ENCODE measurements around the gene TINCR.
A peak's percentile ranks its signal among the peaks of the same experiment; 100 is the strongest.

Gene TINCR

DNA sequence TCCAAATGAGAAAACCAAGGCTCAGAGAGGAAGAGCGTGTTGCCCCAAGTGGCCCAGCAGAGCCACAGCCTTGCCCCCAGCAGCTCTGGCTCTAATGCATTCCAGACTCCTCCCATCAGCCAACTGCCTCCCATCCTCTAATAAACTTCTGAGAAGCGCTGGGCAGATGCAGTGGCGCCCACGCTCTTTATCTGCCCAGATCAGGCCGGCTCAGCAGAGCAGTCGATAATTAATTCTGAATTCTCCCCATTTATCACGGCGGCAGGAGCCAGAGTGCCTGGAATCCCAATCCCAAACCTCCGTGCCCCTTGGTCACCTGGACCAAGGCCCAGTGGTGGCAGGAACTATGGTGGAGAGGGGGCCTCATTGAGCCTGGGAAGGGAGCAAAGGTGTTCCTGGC is 13.9 kb downstream of the TINCR start:
- H3K4me2 ChIP-seq (ENCODE audit: low read length), result no peak overlapping the region
- H3K27me3 ChIP-seq (ENCODE audit: control insufficient read depth, low read length), result no peaks in the 10 kb centered on the region
- H3F3A ChIP-seq (ENCODE audit: control insufficient read depth, insufficient read depth), result no peaks in the 10 kb centered on the region
- no peaks in the 10 kb centered on the region for H4K20me1 ChIP-seq (ENCODE audit: control insufficient read depth, insufficient read depth, low read depth, low read length)
- no peak for TF ChIP-seq EZH2phosphoT487 (IDR thresholded peaks at IDR 0.05; ENCODE audit: borderline replicate concordance, low read length)
- TF ChIP-seq, protein P1, sequence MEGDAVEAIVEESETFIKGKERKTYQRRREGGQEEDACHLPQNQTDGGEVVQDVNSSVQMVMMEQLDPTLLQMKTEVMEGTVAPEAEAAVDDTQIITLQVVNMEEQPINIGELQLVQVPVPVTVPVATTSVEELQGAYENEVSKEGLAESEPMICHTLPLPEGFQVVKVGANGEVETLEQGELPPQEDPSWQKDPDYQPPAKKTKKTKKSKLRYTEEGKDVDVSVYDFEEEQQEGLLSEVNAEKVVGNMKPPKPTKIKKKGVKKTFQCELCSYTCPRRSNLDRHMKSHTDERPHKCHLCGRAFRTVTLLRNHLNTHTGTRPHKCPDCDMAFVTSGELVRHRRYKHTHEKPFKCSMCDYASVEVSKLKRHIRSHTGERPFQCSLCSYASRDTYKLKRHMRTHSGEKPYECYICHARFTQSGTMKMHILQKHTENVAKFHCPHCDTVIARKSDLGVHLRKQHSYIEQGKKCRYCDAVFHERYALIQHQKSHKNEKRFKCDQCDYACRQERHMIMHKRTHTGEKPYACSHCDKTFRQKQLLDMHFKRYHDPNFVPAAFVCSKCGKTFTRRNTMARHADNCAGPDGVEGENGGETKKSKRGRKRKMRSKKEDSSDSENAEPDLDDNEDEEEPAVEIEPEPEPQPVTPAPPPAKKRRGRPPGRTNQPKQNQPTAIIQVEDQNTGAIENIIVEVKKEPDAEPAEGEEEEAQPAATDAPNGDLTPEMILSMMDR (IDR thresholded peaks at IDR 0.05; ENCODE audit: low read depth, low read length, poor library complexity, severe bottlenecking), result no peak
- H3K36me3 ChIP-seq (ENCODE audit: control insufficient read depth, low read length), result no peaks in the 10 kb centered on the region
- H3K79me2 ChIP-seq (ENCODE audit: control insufficient read depth, low read length), result no peaks in the 10 kb centered on the region
- H3K4me3 ChIP-seq (ENCODE audit: low read length), result no peak overlapping the region
- H3K9me2 ChIP-seq (replicated peaks; ENCODE audit: control insufficient read depth, low read length), result no peaks in the 10 kb centered on the region
- no peaks in the 10 kb centered on the region for H3K9me3 ChIP-seq (ENCODE audit: control insufficient read depth, insufficient read depth, low read length)
- no peaks in the 10 kb centered on the region for H3K4me1 ChIP-seq (ENCODE audit: control insufficient read depth, low read length)
- H3K27ac ChIP-seq (ENCODE audit: low read depth, low read length), result no peak overlapping the region

DNA sequence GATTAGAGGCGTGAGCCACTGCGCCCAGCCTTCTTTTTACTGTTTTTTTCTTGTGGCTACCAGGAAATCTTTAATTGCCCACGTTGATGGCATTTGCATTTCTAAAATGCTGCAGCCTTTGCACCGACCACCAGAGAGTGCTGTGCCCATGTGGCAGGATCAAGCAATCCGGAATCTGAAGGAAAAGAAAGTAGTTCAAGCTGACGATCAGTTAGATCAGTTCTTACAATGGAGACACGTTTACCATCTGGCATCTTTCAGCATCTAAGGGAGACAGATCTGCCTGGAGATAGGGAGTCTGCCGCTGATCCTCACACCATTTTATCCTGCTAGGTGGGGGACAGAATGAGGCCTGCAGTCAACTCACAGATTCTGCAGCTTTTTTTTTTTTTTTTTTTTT is 19.9 kb downstream of the TINCR start:
- Histone ChIP-seq H3K4me1 (ENCODE audit: control insufficient read depth, low read length) (no peaks in the 10 kb centered on the region), H3F3A (ENCODE audit: control insufficient read depth, insufficient read depth) (no peaks in the 10 kb centered on the region), H3K79me2 (ENCODE audit: control insufficient read depth, low read length) (no peaks in the 10 kb centered on the region), H3K4me3 (ENCODE audit: low read length) (no peak overlapping the region), H3K27me3 (ENCODE audit: control insufficient read depth, low read length) (no peaks in the 10 kb centered on the region), H3K36me3 (ENCODE audit: control insufficient read depth, low read length) (no peaks in the 10 kb centered on the region), H4K20me1 (ENCODE audit: control insufficient read depth, insufficient read depth, low read depth, low read length) (no peaks in the 10 kb centered on the region), H3K9me2 (replicated peaks; ENCODE audit: control insufficient read depth, low read length) (no peaks in the 10 kb centered on the region), H3K27ac (ENCODE audit: low read depth, low read length) (no peak overlapping the region), H3K9me3 (ENCODE audit: control insufficient read depth, insufficient read depth, low read length) (no peaks in the 10 kb centered on the region), H3K4me2 (ENCODE audit: low read length) (no peak overlapping the region)
- TF ChIP-seq EZH2phosphoT487 (IDR thresholded peaks at IDR 0.05; ENCODE audit: borderline replicate concordance, low read length), result no peak
- TF ChIP-seq, protein P1 (IDR thresholded peaks at IDR 0.05; ENCODE audit: low read depth, low read length, poor library complexity, severe bottlenecking), result peak; percentile 70

DNA sequence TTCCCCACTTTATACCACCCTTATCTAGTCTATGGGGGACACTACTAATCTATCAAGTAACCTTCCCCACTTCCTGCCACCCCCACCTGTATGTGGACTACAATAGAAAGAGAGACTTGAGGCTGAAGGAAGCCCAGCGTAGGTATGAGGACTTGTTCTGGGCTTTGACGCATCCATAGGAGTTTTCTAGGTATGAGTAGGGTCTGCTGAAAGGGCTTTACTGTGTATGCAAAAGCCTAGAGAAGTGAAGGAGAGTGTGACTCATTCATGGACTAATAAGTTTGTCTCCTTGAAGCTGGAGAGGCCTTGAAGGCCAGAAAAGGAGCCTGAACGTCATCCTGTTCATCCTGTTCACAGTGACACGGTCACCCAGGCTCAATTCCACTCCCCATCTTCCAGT is 21.8 kb downstream of the TINCR start:
- Histone ChIP-seq H4K20me1 (ENCODE audit: control insufficient read depth, insufficient read depth, low read depth, low read length) (no peaks in the 10 kb centered on the region), H3K27me3 (ENCODE audit: control insufficient read depth, low read length) (no peaks in the 10 kb centered on the region), H3K4me3 (ENCODE audit: low read length) (no peak overlapping the region), H3F3A (ENCODE audit: control insufficient read depth, insufficient read depth) (no peaks in the 10 kb centered on the region), H3K4me2 (ENCODE audit: low read length) (no peak overlapping the region), H3K9me3 (ENCODE audit: control insufficient read depth, insufficient read depth, low read length) (no peaks in the 10 kb centered on the region), H3K27ac (ENCODE audit: low read depth, low read length) (no peak overlapping the region), H3K79me2 (ENCODE audit: control insufficient read depth, low read length) (no peaks in the 10 kb centered on the region), H3K36me3 (ENCODE audit: control insufficient read depth, low read length) (no peaks in the 10 kb centered on the region), H3K9me2 (replicated peaks; ENCODE audit: control insufficient read depth, low read length) (no peaks in the 10 kb centered on the region), H3K4me1 (ENCODE audit: control insufficient read depth, low read length) (no peaks in the 10 kb centered on the region)
- no peak for TF ChIP-seq EZH2phosphoT487 (IDR thresholded peaks at IDR 0.05; ENCODE audit: borderline replicate concordance, low read length)
- TF ChIP-seq, protein P1 (IDR thresholded peaks at IDR 0.05; ENCODE audit: low read depth, low read length, poor library complexity, severe bottlenecking), result no peak

DNA sequence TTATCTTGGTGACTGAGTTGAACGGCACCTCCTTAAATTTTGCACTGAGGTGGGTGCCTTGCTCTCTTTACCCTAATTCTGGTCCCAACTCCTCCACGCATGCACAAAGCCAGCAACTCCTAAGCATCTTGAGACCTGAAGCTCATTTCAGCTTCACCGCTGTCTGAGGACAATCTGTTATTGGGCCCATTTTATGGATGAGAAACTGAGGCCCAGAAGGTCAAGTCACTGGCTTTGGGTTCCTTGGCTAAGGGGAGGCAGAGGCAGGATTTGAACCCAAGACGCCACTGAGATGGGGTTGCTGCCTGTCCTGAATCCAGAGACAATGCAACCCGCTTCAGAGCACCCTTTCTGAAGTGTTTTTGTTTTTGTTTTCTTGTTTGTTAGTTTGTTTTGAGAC is 22.7 kb downstream of the TINCR start:
- TF ChIP-seq EZH2phosphoT487 (IDR thresholded peaks at IDR 0.05; ENCODE audit: borderline replicate concordance, low read length), result no peak
- TF ChIP-seq, protein P1 (IDR thresholded peaks at IDR 0.05; ENCODE audit: low read depth, low read length, poor library complexity, severe bottlenecking), result no peak
- no peak overlapping the region for H3K4me2 ChIP-seq (ENCODE audit: low read length)
- no peaks in the 10 kb centered on the region for H3K4me1 ChIP-seq (ENCODE audit: control insufficient read depth, low read length)
- H3K9me3 ChIP-seq (ENCODE audit: control insufficient read depth, insufficient read depth, low read length), result no peaks in the 10 kb centered on the region
- no peak overlapping the region for H3K4me3 ChIP-seq (ENCODE audit: low read length)
- H3K27ac ChIP-seq (ENCODE audit: low read depth, low read length), result no peak overlapping the region
- no peaks in the 10 kb centered on the region for H3K36me3 ChIP-seq (ENCODE audit: control insufficient read depth, low read length)
- H3F3A ChIP-seq (ENCODE audit: control insufficient read depth, insufficient read depth), result no peaks in the 10 kb centered on the region
- no peaks in the 10 kb centered on the region for H3K9me2 ChIP-seq (replicated peaks; ENCODE audit: control insufficient read depth, low read length)
- H3K79me2 ChIP-seq (ENCODE audit: control insufficient read depth, low read length), result no peaks in the 10 kb centered on the region
- no peaks in the 10 kb centered on the region for H4K20me1 ChIP-seq (ENCODE audit: control insufficient read depth, insufficient read depth, low read depth, low read length)
- H3K27me3 ChIP-seq (ENCODE audit: control insufficient read depth, low read length), result no peaks in the 10 kb centered on the region

Measured in DOHH2 (cell line).